ENCODE data around the gene PARD3B. TPM values are rescaled to one million over a fixed set of nuclear protein-coding genes. Genes with fewer than 3 reads are reported as not detected.

Gene PARD3B
- total and polyA plus RNA-seq, 2 of the 4 experiments (the other 2 are of a cell fraction), result 3.3 to 15.6 TPM

DNA sequence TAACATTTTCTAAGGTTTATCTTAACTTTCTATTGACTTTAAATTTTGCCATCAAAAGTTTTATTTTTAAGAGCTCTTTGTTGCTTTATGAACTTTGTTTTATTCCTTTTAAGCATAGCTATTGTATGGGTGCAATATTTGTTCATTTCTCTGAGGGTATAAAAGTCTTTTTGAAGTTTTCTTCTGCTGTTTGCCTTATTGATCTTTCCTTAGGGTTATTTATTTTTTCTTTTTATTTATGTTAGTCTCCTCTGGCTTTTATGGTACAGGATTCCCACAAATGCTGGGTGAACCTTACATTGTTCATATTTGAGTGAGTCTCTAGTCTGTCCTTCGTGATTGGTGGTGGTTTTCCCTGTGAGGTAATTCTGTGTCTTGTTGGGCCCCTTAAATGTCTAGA, 68.4 kb downstream of the PARD3B start:
- H3K23ac ChIP-seq (ENCODE audit: low read depth, low read length), result no peak overlapping the region
- H3K56ac ChIP-seq (ENCODE audit: extremely low read depth, insufficient read depth, low read length), result no peak overlapping the region
- no peaks in the 10 kb centered on the region for H3K9me3 ChIP-seq (ENCODE audit: control insufficient read depth, insufficient read depth, low read length)
- no peaks in the 10 kb centered on the region; the same call in none of the 2 replicates for H3K4me1 ChIP-seq (ENCODE audit: control insufficient read depth, insufficient read depth, low read length)
- H3K27me3 ChIP-seq (ENCODE audit: control insufficient read depth, insufficient read depth, low read length), result no peaks in the 10 kb centered on the region
- H3K9me1 ChIP-seq (ENCODE audit: insufficient read depth, low read length), result 0 out of 2 replicates have a peak, but pooled peaks cover 4% of the 10 kb centered on the region
- H3K14ac ChIP-seq (replicated peaks; ENCODE audit: low read depth, low read length), result no peak overlapping the region
- H4K8ac ChIP-seq (ENCODE audit: low read depth in 2 of 2, low read length in 2 of 2), result no peak overlapping the region
- no peak overlapping the region for H3K27ac ChIP-seq (ENCODE audit: insufficient read depth, low read length)
- no peaks in the 10 kb centered on the region for H3K36me3 ChIP-seq (ENCODE audit: control insufficient read depth, insufficient read depth, low read length)
- H2BK120ac ChIP-seq (ENCODE audit: low read depth, low read length), result no peak overlapping the region
- H3K4me3 ChIP-seq (ENCODE audit: insufficient read depth, low read depth, low read length), result no peak overlapping the region
- no CpG with 5 or more reads among the region's 1 CpG for WGBS, 2 experiments (ENCODE audit: extremely low coverage in 2 of 2, insufficient read length in 1 of 2)
- H2AFZ ChIP-seq (replicated peaks; ENCODE audit: low read length, poor library complexity), result no peak overlapping the region
- CTCF ChIA-PET, result no interaction called here
- H4K91ac ChIP-seq (ENCODE audit: insufficient read depth, low read depth, low read length), result no peak overlapping the region
- intact Hi-C loops (cut with micrococcal nuclease) (loop anchor here (5.0 kb wide), 1 partner anchor 69 kb away; no protein-coding TSS in a partner anchor), dilution Hi-C loops (cut with HindIII; ENCODE audit: low sequenced_read_pairs, unreplicated experiment) (no loop called here), in situ Hi-C loops (cut with MboI; ENCODE audit: low sequenced_read_pairs) (no loop called here)
- no peak overlapping the region for H4K5ac ChIP-seq (ENCODE audit: low read depth, low read length)
- peaks cover under 1% of the 10 kb centered on the region; the same call in 1 of the 2 replicates for H4K20me1 ChIP-seq (ENCODE audit: insufficient read depth, low read length)
- H2BK15ac ChIP-seq (ENCODE audit: low read depth, low read length), result no peak overlapping the region
- H3K4ac ChIP-seq (ENCODE audit: low read depth, low read length), result no peak overlapping the region
- no peak for DNase-seq
- POLR2A ChIA-PET (ENCODE audit: unreplicated experiment), result no interaction called here
- no peak for TF ChIP-seq CEBPB (IDR thresholded peaks at IDR 0.05; ENCODE audit: low read depth, low read length)
- TF ChIP-seq NFE2L2 (IDR thresholded peaks at IDR 0.05; ENCODE audit: low read depth, low read length), result no peak
- TF ChIP-seq BHLHE40 (IDR thresholded peaks at IDR 0.05; ENCODE audit: low read depth, low read length), result no peak
- TF ChIP-seq, protein P1, sequence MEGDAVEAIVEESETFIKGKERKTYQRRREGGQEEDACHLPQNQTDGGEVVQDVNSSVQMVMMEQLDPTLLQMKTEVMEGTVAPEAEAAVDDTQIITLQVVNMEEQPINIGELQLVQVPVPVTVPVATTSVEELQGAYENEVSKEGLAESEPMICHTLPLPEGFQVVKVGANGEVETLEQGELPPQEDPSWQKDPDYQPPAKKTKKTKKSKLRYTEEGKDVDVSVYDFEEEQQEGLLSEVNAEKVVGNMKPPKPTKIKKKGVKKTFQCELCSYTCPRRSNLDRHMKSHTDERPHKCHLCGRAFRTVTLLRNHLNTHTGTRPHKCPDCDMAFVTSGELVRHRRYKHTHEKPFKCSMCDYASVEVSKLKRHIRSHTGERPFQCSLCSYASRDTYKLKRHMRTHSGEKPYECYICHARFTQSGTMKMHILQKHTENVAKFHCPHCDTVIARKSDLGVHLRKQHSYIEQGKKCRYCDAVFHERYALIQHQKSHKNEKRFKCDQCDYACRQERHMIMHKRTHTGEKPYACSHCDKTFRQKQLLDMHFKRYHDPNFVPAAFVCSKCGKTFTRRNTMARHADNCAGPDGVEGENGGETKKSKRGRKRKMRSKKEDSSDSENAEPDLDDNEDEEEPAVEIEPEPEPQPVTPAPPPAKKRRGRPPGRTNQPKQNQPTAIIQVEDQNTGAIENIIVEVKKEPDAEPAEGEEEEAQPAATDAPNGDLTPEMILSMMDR (conservative IDR thresholded peaks at IDR 0.05; ENCODE audit: low read depth, low read length), result no peak
- ATAC-seq (ENCODE audit: low read depth), result no peak
- H2AK5ac ChIP-seq (ENCODE audit: low read depth, low read length), result no peak overlapping the region
- no TSS peak for BruUV-seq (replicated peaks)
- H3K79me1 ChIP-seq (ENCODE audit: low read depth in 1 of 2, low read length in 2 of 2), result peaks cover 37 to 49% of the 10 kb centered on the region in 2 experiments
- H3K18ac ChIP-seq (ENCODE audit: low read depth, low read length), result no peak overlapping the region
- H2AK9ac ChIP-seq (replicated peaks; ENCODE audit: low read depth, low read length, poor library complexity), result no peak overlapping the region
- no peak overlapping the region for H2BK20ac ChIP-seq (ENCODE audit: low read depth, low read length)
- no peak overlapping the region for H3K4me2 ChIP-seq (ENCODE audit: low read depth, low read length)
- H3K9ac ChIP-seq (ENCODE audit: low read depth, low read length), result no peak overlapping the region
- H2BK5ac ChIP-seq (ENCODE audit: low read depth, low read length, poor library complexity, severe bottlenecking), result no peak overlapping the region
